ENCODE data around the gene SOCS3. TPM values are rescaled to one million over a fixed set of nuclear protein-coding genes. Genes with fewer than 3 reads are reported as not detected.

SOCS3 gene
- polyA plus RNA-seq, 2 of the 4 experiments (the other 2 are of a cell fraction), result 13.5 to 14.7 TPM

DNA sequence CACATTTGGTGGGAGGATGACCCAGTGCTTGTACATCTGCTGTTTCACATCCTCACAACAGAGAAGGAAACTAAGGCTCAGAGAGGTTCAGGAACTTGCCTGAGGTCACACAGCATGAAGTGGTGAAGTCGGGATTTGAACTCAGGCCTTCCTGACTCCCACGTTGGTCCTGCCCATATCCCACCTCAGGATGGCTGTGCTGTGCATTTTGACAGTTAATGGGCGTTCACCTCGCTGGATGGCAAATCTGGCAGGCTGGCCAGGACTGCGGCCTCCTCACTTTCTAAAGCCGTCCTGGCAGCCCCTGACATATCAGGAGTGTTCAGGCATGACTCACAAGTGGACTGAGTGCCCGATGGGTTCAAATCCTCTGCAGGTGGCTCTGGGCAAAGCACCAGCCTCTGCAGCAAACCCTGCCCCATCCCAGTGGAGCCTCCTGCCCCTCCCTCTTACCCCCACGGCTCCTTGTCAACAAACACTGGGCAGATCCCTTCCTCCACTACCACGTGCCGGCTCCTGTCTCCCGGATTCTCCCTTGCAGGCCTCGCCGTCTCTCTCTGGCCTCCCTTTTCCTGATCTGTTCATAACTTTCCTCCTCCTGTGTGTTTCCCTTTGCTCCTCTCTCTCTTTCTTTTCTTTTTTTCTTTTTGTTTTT, 29.2 kb downstream of the SOCS3 start:
- Histone ChIP-seq H3K4me1 (peaks cover 59% of the 10 kb centered on the region), H3K4me3 (no peak overlapping the region), H3K27ac (peak overlapping the region; percentile 81 to 97), H3K4me2 (peak overlapping the region; percentile 54), H3K9me3 (no peaks in the 10 kb centered on the region)
- ATAC-seq, result peak; percentile 61 to 72
- ChIA-PET POLR2A (interaction anchor here (0.6 to 1.1 kb wide), 2 partner anchors 17 to 57 kb away, joined by 4 to 6 read pairs; no protein-coding TSS in a partner anchor), CTCF (interaction anchor here (0.6 to 5.2 kb wide), 5 partner anchors 14 to 101 kb away, joined by 3 to 32 read pairs (median 8); partner anchors contain the start of gene SOCS3)
- no peak for FAIRE-seq
- 13% methylated on average over 13 of the region's 13 CpGs for WGBS (ENCODE audit: missing lambda C conversion rate)
- DNase-seq (ENCODE audit: low read depth in 1 of 2, low spot score in 1 of 2), result peak; percentile 73 to 92
- TF ChIP-seq HOXB13 (CRISPR knock-in tag; IDR thresholded peaks at IDR 0.05; ENCODE audit: low read depth) (peak; percentile 81), HDAC2 (IDR thresholded peaks at IDR 0.05) (peak; percentile 84), FOXS1 (CRISPR knock-in tag; IDR thresholded peaks at IDR 0.05) (peak; percentile 60; the same call in 1 of the 2 replicates), CBX8 (IDR thresholded peaks at IDR 0.05) (no peak), ZSCAN20 (CRISPR knock-in tag; IDR thresholded peaks at IDR 0.05) (no peak), RCOR1 (IDR thresholded peaks at IDR 0.05; ENCODE audit: low read depth, low read length) (peak; percentile 69), POLR2AphosphoS2 (conservative IDR thresholded peaks at IDR 0.05; ENCODE audit: low read length) (no peak), RFX5 (IDR thresholded peaks at IDR 0.05) (no peak), HOXA7 (CRISPR knock-in tag; IDR thresholded peaks at IDR 0.05) (no peak), KDM5A (IDR thresholded peaks at IDR 0.05) (no peak), FOSB (CRISPR knock-in tag; IDR thresholded peaks at IDR 0.05) (0 out of 2 replicates have a peak, but pooled peaks have one; percentile 71), EP300 (IDR thresholded peaks at IDR 0.05) (peak in 1 of 2 experiments; percentile 44; a peak in 2 of 5 replicates), MAFK (IDR thresholded peaks at IDR 0.05; ENCODE audit: partially characterized antibody) (no peak), JUNB (IDR thresholded peaks at IDR 0.05) (peak; percentile 64), SREBF2 (IDR thresholded peaks at IDR 0.05) (no peak), MAZ (IDR thresholded peaks at IDR 0.05; ENCODE audit: borderline replicate concordance, low read depth, low read length) (peak; percentile 73; the same call in 1 of the 2 replicates), EHF (CRISPR knock-in tag; IDR thresholded peaks at IDR 0.05) (0 out of 2 replicates have a peak, but pooled peaks have one; percentile 73), USF2 (IDR thresholded peaks at IDR 0.05) (peak; percentile 75), BHLHE40 (IDR thresholded peaks at IDR 0.05; ENCODE audit: low read depth, low read length) (0 out of 2 replicates have a peak, but pooled peaks have one; percentile 32), HOXB5 (CRISPR knock-in tag; IDR thresholded peaks at IDR 0.05) (peak; percentile 56; the same call in 1 of the 2 replicates), TP53 (CRISPR knock-in tag; IDR thresholded peaks at IDR 0.05) (no peak), ZFP36 (IDR thresholded peaks at IDR 0.05; ENCODE audit: borderline replicate concordance, partially characterized antibody) (peak; percentile 98), SMC3 (IDR thresholded peaks at IDR 0.05) (no peak), RNF2 (IDR thresholded peaks at IDR 0.05; ENCODE audit: borderline replicate concordance, low read depth) (no peak), KDM1A (IDR thresholded peaks at IDR 0.05; ENCODE audit: low read depth) (peak; percentile 97; the same call in 1 of the 2 replicates), POLR2A (IDR thresholded peaks at IDR 0.05; ENCODE audit: low read length) (no peak), FOSL2 (IDR thresholded peaks at IDR 0.05) (no peak), FOSL2 (CRISPR knock-in tag; IDR thresholded peaks at IDR 0.05) (peak; percentile 83), CEBPB (IDR thresholded peaks at IDR 0.05) (peak in 1 of 2 experiments; percentile 58; a peak in 1 of 4 replicates), JUN (IDR thresholded peaks at IDR 0.05) (peak; percentile 37 to 79; a peak in 3 of 5 replicates), NR3C1 (IDR thresholded peaks at IDR 0.05) (no peak), ZC3H11A (IDR thresholded peaks at IDR 0.05) (no peak), RAD21 (conservative IDR thresholded peaks at IDR 0.05 in 1 of 2, IDR thresholded peaks at IDR 0.05 in 1 of 2) (peak in 1 of 2 experiments; percentile 29; a peak in 2 of 5 replicates)
- TF ChIP-seq, protein P1, sequence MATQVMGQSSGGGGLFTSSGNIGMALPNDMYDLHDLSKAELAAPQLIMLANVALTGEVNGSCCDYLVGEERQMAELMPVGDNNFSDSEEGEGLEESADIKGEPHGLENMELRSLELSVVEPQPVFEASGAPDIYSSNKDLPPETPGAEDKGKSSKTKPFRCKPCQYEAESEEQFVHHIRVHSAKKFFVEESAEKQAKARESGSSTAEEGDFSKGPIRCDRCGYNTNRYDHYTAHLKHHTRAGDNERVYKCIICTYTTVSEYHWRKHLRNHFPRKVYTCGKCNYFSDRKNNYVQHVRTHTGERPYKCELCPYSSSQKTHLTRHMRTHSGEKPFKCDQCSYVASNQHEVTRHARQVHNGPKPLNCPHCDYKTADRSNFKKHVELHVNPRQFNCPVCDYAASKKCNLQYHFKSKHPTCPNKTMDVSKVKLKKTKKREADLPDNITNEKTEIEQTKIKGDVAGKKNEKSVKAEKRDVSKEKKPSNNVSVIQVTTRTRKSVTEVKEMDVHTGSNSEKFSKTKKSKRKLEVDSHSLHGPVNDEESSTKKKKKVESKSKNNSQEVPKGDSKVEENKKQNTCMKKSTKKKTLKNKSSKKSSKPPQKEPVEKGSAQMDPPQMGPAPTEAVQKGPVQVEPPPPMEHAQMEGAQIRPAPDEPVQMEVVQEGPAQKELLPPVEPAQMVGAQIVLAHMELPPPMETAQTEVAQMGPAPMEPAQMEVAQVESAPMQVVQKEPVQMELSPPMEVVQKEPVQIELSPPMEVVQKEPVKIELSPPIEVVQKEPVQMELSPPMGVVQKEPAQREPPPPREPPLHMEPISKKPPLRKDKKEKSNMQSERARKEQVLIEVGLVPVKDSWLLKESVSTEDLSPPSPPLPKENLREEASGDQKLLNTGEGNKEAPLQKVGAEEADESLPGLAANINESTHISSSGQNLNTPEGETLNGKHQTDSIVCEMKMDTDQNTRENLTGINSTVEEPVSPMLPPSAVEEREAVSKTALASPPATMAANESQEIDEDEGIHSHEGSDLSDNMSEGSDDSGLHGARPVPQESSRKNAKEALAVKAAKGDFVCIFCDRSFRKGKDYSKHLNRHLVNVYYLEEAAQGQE (IDR thresholded peaks at IDR 0.05), result no peak
- TF ChIP-seq, protein P2, sequence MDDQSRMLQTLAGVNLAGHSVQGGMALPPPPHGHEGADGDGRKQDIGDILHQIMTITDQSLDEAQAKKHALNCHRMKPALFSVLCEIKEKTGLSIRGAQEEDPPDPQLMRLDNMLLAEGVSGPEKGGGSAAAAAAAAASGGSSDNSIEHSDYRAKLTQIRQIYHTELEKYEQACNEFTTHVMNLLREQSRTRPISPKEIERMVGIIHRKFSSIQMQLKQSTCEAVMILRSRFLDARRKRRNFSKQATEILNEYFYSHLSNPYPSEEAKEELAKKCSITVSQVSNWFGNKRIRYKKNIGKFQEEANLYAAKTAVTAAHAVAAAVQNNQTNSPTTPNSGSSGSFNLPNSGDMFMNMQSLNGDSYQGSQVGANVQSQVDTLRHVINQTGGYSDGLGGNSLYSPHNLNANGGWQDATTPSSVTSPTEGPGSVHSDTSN (IDR thresholded peaks at IDR 0.05), result no peak
- TF ChIP-seq, protein P3, sequence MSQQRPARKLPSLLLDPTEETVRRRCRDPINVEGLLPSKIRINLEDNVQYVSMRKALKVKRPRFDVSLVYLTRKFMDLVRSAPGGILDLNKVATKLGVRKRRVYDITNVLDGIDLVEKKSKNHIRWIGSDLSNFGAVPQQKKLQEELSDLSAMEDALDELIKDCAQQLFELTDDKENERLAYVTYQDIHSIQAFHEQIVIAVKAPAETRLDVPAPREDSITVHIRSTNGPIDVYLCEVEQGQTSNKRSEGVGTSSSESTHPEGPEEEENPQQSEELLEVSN (IDR thresholded peaks at IDR 0.05; ENCODE audit: borderline replicate concordance, low read depth), result peak; percentile 92
- TF ChIP-seq, protein P4, sequence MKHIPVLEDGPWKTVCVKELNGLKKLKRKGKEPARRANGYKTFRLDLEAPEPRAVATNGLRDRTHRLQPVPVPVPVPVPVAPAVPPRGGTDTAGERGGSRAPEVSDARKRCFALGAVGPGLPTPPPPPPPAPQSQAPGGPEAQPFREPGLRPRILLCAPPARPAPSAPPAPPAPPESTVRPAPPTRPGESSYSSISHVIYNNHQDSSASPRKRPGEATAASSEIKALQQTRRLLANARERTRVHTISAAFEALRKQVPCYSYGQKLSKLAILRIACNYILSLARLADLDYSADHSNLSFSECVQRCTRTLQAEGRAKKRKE (CRISPR knock-in tag; IDR thresholded peaks at IDR 0.05; ENCODE audit: low read depth), result peak; percentile 94

Data from A549 (cell line).